Activated CD8-positive, alpha-beta T cell treated with anti-CD3 and anti-CD28 coated beads for 36 hours (primary cell): ENCODE results near the gene ANO8. TPM values are rescaled to one million over a fixed set of nuclear protein-coding genes. Genes with fewer than 3 reads are reported as not detected.

Source experiments
- ATAC-seq: fragments of 200-7000 bp; cut with Tn5 transposase; one replicate; pipeline ENCODE4 v1.10.0; 2021; ENCODE audit warnings: mild to moderate bottlenecking, moderate library complexity
- CTCF ChIA-PET: fragments of 350-600 bp; sonication (Branson Sonifier 250); formaldehyde crosslinking; loops from one replicate; lab custom pipeline; 2021; ENCODE audit warnings: antibody characterized with exemption; lab: Charles Lee
- POLR2A ChIA-PET: fragments of 350-600 bp; sonication (Branson Sonifier 250); formaldehyde crosslinking; loops from one replicate; lab custom pipeline; 2021; ENCODE audit warnings: antibody characterized with exemption; lab: Charles Lee
- DNase-seq: peaks from one replicate; pipeline ENCODE4 v3.0.0-alpha.2; 2020
- H3K27ac Mint-ChIP-seq: one replicate; pipeline ENCODE4 v1.8.0; 2021; ENCODE audit warnings: mild to moderate bottlenecking, mixed read lengths
- H3K27me3 Mint-ChIP-seq: one replicate; pipeline ENCODE4 v1.8.0; 2021; ENCODE audit warnings: mixed read lengths
- H3K36me3 Mint-ChIP-seq: one replicate; pipeline ENCODE4 v1.8.0; 2021; ENCODE audit warnings: low read depth, mixed read lengths
- H3K4me1 Mint-ChIP-seq: one replicate; pipeline ENCODE4 v1.8.0; 2021; ENCODE audit warnings: low read depth, mixed read lengths
- H3K4me3 Mint-ChIP-seq: one replicate; pipeline ENCODE4 v1.8.0; 2021; ENCODE audit warnings: mild to moderate bottlenecking, moderate library complexity, mixed read lengths
- H3K9me3 Mint-ChIP-seq: one replicate; pipeline ENCODE4 v1.8.0; 2021; ENCODE audit warnings: mixed read lengths
- intact Hi-C: fragments of 100-400 bp; cut with micrococcal nuclease; formaldehyde crosslinking; loops from one replicate; pipeline ENCODE4 v1.10.0; 2022
- total RNA-seq, 2 experiments: library from RNA; stranded (reverse); gene quantifications; one replicate each; pipeline ENCODE4 v1.2.3, GENCODE V29; 2021
- TF ChIP-seq, protein P1 (sequence below): fragments of 200-600 bp; IDR thresholded peaks from one replicate; pipeline ENCODE4 v1.8.0; 2022; ENCODE audit warnings: antibody characterized with exemption, mild to moderate bottlenecking

The ANO8 gene
- total RNA-seq, 2 experiments from 2014 or later: 5.4 TPM

DNA sequence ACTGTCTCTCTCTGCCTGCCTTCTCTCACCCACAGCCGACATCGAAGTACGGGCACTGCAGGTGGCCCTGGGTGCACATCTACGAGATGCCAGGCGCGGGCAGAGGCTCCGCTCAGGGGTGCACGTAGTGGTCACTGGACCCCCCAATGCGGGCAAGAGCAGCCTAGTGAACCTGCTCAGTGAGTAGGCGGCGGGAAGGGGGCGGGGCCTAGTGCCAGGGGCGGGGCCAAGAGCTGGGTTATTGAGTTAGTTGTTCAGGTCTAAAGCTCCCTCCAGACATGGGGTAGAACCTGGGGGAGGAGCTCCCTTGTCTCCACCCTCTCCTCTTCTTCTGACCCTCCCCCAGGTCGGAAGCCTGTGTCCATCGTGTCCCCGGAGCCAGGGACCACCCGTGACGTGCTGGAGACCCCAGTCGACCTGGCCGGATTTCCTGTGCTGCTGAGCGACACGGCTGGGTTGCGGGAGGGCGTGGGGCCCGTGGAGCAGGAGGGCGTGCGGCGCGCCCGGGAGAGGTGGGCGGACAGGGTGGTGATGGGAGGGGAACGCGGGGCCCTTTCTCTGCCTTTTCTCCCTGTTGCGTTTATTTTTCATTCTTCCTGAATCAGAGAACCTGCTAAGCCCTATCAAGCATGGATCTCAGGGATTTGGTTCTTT lies 4.6 kb upstream of the ANO8 start:
- H3K27me3 Mint-ChIP-seq: no peaks in the 10 kb centered on the region
- CTCF ChIA-PET: interaction anchor here (1.2 to 1.4 kb wide), 2 partner anchors 55 to 56 kb away, joined by 3 read pairs; partner anchors contain the start of gene CCDC194
- peak; percentile 79 for DNase-seq
- ATAC-seq: no peak
- peak overlapping the region; percentile 94 for H3K4me3 Mint-ChIP-seq
- H3K36me3 Mint-ChIP-seq: peaks cover 9% of the 10 kb centered on the region
- POLR2A ChIA-PET: interaction anchor here (1.0 to 1.8 kb wide), 4 partner anchors 8 to 66 kb away, joined by 3 to 6 read pairs (median 4); partner anchors contain the start of gene BST2
- peaks cover 26% of the 10 kb centered on the region for H3K4me1 Mint-ChIP-seq
- H3K27ac Mint-ChIP-seq: no peak overlapping the region
- intact Hi-C loops: no loop called here
- H3K9me3 Mint-ChIP-seq: no peaks in the 10 kb centered on the region
- TF ChIP-seq, protein P1, sequence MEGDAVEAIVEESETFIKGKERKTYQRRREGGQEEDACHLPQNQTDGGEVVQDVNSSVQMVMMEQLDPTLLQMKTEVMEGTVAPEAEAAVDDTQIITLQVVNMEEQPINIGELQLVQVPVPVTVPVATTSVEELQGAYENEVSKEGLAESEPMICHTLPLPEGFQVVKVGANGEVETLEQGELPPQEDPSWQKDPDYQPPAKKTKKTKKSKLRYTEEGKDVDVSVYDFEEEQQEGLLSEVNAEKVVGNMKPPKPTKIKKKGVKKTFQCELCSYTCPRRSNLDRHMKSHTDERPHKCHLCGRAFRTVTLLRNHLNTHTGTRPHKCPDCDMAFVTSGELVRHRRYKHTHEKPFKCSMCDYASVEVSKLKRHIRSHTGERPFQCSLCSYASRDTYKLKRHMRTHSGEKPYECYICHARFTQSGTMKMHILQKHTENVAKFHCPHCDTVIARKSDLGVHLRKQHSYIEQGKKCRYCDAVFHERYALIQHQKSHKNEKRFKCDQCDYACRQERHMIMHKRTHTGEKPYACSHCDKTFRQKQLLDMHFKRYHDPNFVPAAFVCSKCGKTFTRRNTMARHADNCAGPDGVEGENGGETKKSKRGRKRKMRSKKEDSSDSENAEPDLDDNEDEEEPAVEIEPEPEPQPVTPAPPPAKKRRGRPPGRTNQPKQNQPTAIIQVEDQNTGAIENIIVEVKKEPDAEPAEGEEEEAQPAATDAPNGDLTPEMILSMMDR: no peak

- DNase-seq (no peak), ATAC-seq (no peak)
- H3K4me1 Mint-ChIP-seq: peaks cover 30% of the 10 kb centered on the region
- peaks cover 7% of the 10 kb centered on the region for H3K36me3 Mint-ChIP-seq
- intact Hi-C loops: no loop called here
- TF ChIP-seq, protein P1: no peak
- no peak overlapping the region for H3K27ac Mint-ChIP-seq
- POLR2A ChIA-PET: interaction anchor here (1.0 to 1.8 kb wide), 6 partner anchors 9 to 67 kb away, joined by 3 to 6 read pairs (median 4); partner anchors contain the start of gene BST2
- no peaks in the 10 kb centered on the region for H3K27me3 Mint-ChIP-seq
- H3K9me3 Mint-ChIP-seq: no peaks in the 10 kb centered on the region
- peak overlapping the region; percentile 94 for H3K4me3 Mint-ChIP-seq
- CTCF ChIA-PET: interaction anchor here (1.4 kb wide), 1 partner anchor 56 kb away, joined by 3 read pairs; the partner anchor contains the start of gene CCDC194
Measured at GRCh38 chr19:17338433-17339078, 3.9 kb upstream of the ANO8 start.

- POLR2A ChIA-PET: interaction anchor here (1.0 to 1.8 kb wide), 5 partner anchors 30 to 82 kb away, joined by 3 to 5 read pairs (median 3); partner anchors contain the start of gene MVB12A
- Mint-ChIP-seq H3K27me3 (no peaks in the 10 kb centered on the region), H3K4me1 (peaks cover 34% of the 10 kb centered on the region), H3K9me3 (no peaks in the 10 kb centered on the region), H3K4me3 (peak overlapping the region; percentile 94), H3K36me3 (peaks cover 7% of the 10 kb centered on the region), H3K27ac (peak overlapping the region; percentile 95)
- ATAC-seq: no peak
- peak; percentile 55 for DNase-seq
- TF ChIP-seq, protein P1: no peak
- CTCF ChIA-PET: interaction anchor here (1.4 kb wide), 1 partner anchor 56 kb away, joined by 3 read pairs; the partner anchor contains the start of gene CCDC194
- intact Hi-C loops: no loop called here
Measured at GRCh38 chr19:17337675-17338432, 3.2 kb upstream of the ANO8 start.

- intact Hi-C loops: no loop called here
- POLR2A ChIA-PET: interaction anchor here (1.0 to 1.8 kb wide), 5 partner anchors 29 to 82 kb away, joined by 3 to 5 read pairs (median 3); partner anchors contain the start of gene MVB12A
- DNase-seq (peak; percentile 100), ATAC-seq (peak; percentile 90)
- H3K9me3 Mint-ChIP-seq: no peaks in the 10 kb centered on the region
- TF ChIP-seq, protein P1: no peak
- CTCF ChIA-PET: interaction anchor here (2.2 kb wide), 1 partner anchor 9 kb away, joined by 8 read pairs; no protein-coding TSS in a partner anchor
- peaks cover 37% of the 10 kb centered on the region for H3K4me1 Mint-ChIP-seq
- H3K36me3 Mint-ChIP-seq: peaks cover 7% of the 10 kb centered on the region
- peak within 1 kb of the TSS; percentile 94 for H3K4me3 Mint-ChIP-seq
- peak within 1 kb of the TSS; percentile 95 for H3K27ac Mint-ChIP-seq
- no peaks in the 10 kb centered on the region for H3K27me3 Mint-ChIP-seq
Measured at GRCh38 chr19:17336872-17337674, 2.4 kb upstream of the ANO8 start, which contains the start of gene GTPBP3. TSS of gene GTPBP3 (plus strand) at chr19:17337553. CDS start at chr19:17337612, 59 bp downstream.
